Loucy (cell line): Measurements from ENCODE around the gene YES1.

Source experiments
- H2AFZ ChIP-seq: fragments of 200-600 bp; sonication (generic); 2 replicates; pipeline ENCODE4 v1.6.0; 2016; ENCODE audit warnings: antibody characterized with exemption, mild to moderate bottlenecking, low read length, moderate library complexity
- H3F3A ChIP-seq: fragments of 200-600 bp; 2 replicates; pipeline ENCODE4 v1.6.0; 2016; ENCODE audit warnings: antibody characterized with exemption, low read depth, mild to moderate bottlenecking
- H3K27me3 ChIP-seq: fragments of 200-600 bp; sonication (generic); 2 replicates; pipeline ENCODE4 v1.6.1; 2014; ENCODE audit warnings: low read length, mild to moderate bottlenecking; ENCODE audit not compliant: insufficient read depth, poor library complexity, severe bottlenecking
- H3K36me3 ChIP-seq: fragments of 200-600 bp; sonication (generic); 2 replicates; pipeline ENCODE4 v1.6.1; 2016; ENCODE audit warnings: low read length; ENCODE audit not compliant: insufficient read depth
- H3K4me1 ChIP-seq: fragments of 200-600 bp; sonication (generic); 2 replicates; pipeline ENCODE4 v1.5.1; 2014; ENCODE audit warnings: low read length, mild to moderate bottlenecking; ENCODE audit not compliant: insufficient read depth, poor library complexity, severe bottlenecking
- H3K4me2 ChIP-seq: fragments of 200-600 bp; sonication (generic); 2 replicates; pipeline ENCODE4 v1.6.0; 2014; ENCODE audit warnings: antibody characterized with exemption, low read length, low read depth, mild to moderate bottlenecking; ENCODE audit not compliant: poor library complexity, severe bottlenecking
- H3K4me3 ChIP-seq: fragments of 200-600 bp; sonication (generic); 2 replicates; pipeline ENCODE4 v1.5.1; 2014; ENCODE audit warnings: low read length, mild to moderate bottlenecking, mixed read lengths; ENCODE audit not compliant: poor library complexity, severe bottlenecking
- H3K79me2 ChIP-seq: fragments of 200-600 bp; sonication (generic); 2 replicates; pipeline ENCODE4 v1.6.1; 2014; ENCODE audit warnings: low read length; ENCODE audit not compliant: insufficient read depth
- H3K9ac ChIP-seq: fragments of 200-600 bp; sonication (generic); 2 replicates; pipeline ENCODE4 v1.6.0; 2014; ENCODE audit warnings: mild to moderate bottlenecking, low read depth, low read length, moderate library complexity; ENCODE audit not compliant: poor library complexity, severe bottlenecking
- H3K9me2 ChIP-seq: fragments of 200-600 bp; sonication (generic); replicated peaks from 2 replicates; pipeline ENCODE4 v1.6.1; 2016; ENCODE audit warnings: low read depth, low read length, mixed read lengths
- H3K9me3 ChIP-seq: fragments of 200-600 bp; sonication (generic); 2 replicates; pipeline ENCODE4 v1.6.1; 2014; ENCODE audit warnings: mild to moderate bottlenecking, antibody characterized with exemption, low read length, low read depth; ENCODE audit not compliant: insufficient read depth
- H4K20me1 ChIP-seq: fragments of 200-600 bp; sonication (generic); 2 replicates; pipeline ENCODE4 v1.6.0; 2014; ENCODE audit warnings: antibody characterized with exemption, low read length, mild to moderate bottlenecking; ENCODE audit not compliant: insufficient read depth, poor library complexity, severe bottlenecking
- CTCF ChIP-seq: fragments of 200-600 bp; sonication (generic); conservative IDR thresholded peaks from 2 replicates; pipeline ENCODE4 v1.5.1; 2014; ENCODE audit warnings: mild to moderate bottlenecking, antibody characterized with exemption, low read length
- EZH2phosphoT487 ChIP-seq: fragments of 200-600 bp; IDR thresholded peaks from 2 replicates; pipeline ENCODE4 v1.6.1; 2018; ENCODE audit warnings: antibody characterized with exemption, mild to moderate bottlenecking, moderate library complexity, borderline replicate concordance

YES1 gene

GRCh38 chr18:725646-726045, 86.4 kb downstream of the YES1 start:
- H3K9ac ChIP-seq = no peak overlapping the region
- H3K9me3 ChIP-seq = no peaks in the 10 kb centered on the region
- TF ChIP-seq CTCF (no peak), EZH2phosphoT487 (no peak)
- H3K9me2 ChIP-seq = no peaks in the 10 kb centered on the region
- H3K4me1 ChIP-seq = no peaks in the 10 kb centered on the region
- H3K36me3 ChIP-seq = no peaks in the 10 kb centered on the region
- H3K79me2 ChIP-seq = no peaks in the 10 kb centered on the region
- H3K27me3 ChIP-seq = no peaks in the 10 kb centered on the region
- H4K20me1 ChIP-seq = no peaks in the 10 kb centered on the region
- H2AFZ ChIP-seq = no peak overlapping the region
- no peak overlapping the region for H3K4me3 ChIP-seq
- no peaks in the 10 kb centered on the region for H3F3A ChIP-seq
- no peak overlapping the region for H3K4me2 ChIP-seq

DNA sequence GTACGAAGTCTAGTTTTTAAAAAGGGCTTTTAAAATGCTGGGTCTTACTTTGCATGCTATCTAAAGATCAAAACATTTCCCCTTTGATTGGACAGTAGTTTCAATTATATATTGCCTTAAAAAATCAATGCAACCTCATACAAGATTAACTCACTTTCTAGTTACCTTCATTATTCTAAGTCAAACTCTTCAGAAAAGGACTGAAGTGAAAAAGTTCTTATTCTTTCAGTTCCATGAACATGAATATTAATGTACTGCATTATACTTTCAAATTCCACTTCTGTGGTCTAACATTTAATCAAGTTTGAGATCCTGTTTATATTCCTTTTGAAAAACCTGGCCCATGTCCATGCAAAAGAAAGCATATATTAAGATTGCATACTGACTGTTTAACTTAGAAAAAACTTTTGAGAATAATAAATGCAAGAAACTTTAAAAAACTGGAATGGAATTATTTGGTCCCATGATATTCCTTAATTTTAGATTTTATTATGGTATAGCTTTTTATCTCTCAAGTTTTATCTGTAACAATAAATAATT, 88.4 kb downstream of the YES1 start:
- H3K79me2 ChIP-seq = no peaks in the 10 kb centered on the region
- no peaks in the 10 kb centered on the region for H3K36me3 ChIP-seq
- no peaks in the 10 kb centered on the region for H3K9me3 ChIP-seq
- H3F3A ChIP-seq = no peaks in the 10 kb centered on the region
- no peaks in the 10 kb centered on the region for H3K4me1 ChIP-seq
- H3K27me3 ChIP-seq = no peaks in the 10 kb centered on the region
- no peak overlapping the region for H3K9ac ChIP-seq
- no peak overlapping the region for H3K4me2 ChIP-seq
- no peaks in the 10 kb centered on the region for H4K20me1 ChIP-seq
- no peak overlapping the region for H2AFZ ChIP-seq
- H3K4me3 ChIP-seq = no peak overlapping the region
- H3K9me2 ChIP-seq = no peaks in the 10 kb centered on the region
- TF ChIP-seq EZH2phosphoT487 (no peak), CTCF (no peak)

GRCh38 chr18:717003-717402, 95.0 kb downstream of the YES1 start:
- Histone ChIP-seq H2AFZ (no peak overlapping the region), H3F3A (no peaks in the 10 kb centered on the region; the same call in 1 of the 2 replicates), H4K20me1 (no peaks in the 10 kb centered on the region), H3K27me3 (no peaks in the 10 kb centered on the region), H3K36me3 (no peaks in the 10 kb centered on the region), H3K9ac (no peak overlapping the region), H3K79me2 (no peaks in the 10 kb centered on the region), H3K4me2 (no peak overlapping the region), H3K9me2 (no peaks in the 10 kb centered on the region), H3K4me1 (no peaks in the 10 kb centered on the region), H3K9me3 (0 out of 2 replicates have a peak, but pooled peaks cover 2% of the 10 kb centered on the region), H3K4me3 (no peak overlapping the region)
- TF ChIP-seq EZH2phosphoT487 (no peak), CTCF (no peak)
